Measurements from ENCODE around the gene NCAM2. TPM values are rescaled to one million over a fixed set of nuclear protein-coding genes. Genes with fewer than 3 reads are reported as not detected.

The NCAM2 gene
- total RNA-seq, 4 donors from 2014 or later, result 0.31 to 2.3 (median 1.7) TPM

DNA sequence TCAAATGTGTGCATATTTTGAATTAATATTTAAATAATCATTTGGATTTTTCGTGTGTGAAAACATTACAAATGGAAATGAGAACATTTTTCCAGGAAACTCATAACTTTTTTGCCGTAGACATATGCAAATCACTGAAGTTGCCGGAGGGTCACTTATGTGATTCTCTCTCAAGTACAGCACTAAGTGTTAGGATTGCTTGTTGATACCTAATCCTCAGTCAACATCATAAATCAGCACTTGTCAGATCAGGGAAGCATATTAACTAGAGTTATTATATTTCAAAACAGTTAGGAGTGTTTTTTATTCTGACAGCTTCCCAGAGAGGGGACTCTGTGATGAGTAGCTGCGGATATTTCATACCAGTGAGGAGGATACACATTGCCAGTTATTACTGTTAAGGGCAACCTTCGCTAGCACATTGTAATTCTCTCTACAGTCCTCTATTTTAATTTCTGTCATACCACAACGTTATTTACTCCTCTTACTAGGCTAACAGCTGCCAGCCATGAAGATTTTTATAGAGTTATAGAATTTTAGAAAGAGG is 41.5 kb downstream of the NCAM2 start:
- TF ChIP-seq, protein P1, sequence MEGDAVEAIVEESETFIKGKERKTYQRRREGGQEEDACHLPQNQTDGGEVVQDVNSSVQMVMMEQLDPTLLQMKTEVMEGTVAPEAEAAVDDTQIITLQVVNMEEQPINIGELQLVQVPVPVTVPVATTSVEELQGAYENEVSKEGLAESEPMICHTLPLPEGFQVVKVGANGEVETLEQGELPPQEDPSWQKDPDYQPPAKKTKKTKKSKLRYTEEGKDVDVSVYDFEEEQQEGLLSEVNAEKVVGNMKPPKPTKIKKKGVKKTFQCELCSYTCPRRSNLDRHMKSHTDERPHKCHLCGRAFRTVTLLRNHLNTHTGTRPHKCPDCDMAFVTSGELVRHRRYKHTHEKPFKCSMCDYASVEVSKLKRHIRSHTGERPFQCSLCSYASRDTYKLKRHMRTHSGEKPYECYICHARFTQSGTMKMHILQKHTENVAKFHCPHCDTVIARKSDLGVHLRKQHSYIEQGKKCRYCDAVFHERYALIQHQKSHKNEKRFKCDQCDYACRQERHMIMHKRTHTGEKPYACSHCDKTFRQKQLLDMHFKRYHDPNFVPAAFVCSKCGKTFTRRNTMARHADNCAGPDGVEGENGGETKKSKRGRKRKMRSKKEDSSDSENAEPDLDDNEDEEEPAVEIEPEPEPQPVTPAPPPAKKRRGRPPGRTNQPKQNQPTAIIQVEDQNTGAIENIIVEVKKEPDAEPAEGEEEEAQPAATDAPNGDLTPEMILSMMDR (IDR thresholded peaks at IDR 0.05), result no peak
- no peak for DNase-seq (ENCODE audit: low spot score)
- ATAC-seq (ENCODE audit: low FRiP score), result no peak

DNA sequence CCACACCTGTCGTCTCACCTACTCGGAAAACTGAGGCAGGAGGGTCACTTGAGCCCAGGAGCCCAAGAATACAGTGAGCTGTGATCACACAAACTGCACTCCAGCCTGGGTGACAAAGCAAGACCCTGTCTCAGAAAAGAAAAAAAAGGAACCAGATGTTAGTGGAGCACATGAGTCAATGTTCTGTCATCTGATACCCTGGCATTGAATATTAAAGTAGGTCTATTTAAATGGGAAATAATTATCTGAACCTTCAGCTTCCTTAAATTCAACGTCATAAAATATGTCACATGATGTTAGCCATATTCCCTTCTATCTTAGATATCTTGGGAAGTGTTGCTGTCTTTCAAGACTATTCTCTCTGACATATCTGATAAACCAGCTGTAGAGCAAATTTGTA is 47.3 kb downstream of the NCAM2 start:
- TF ChIP-seq, protein P1 (IDR thresholded peaks at IDR 0.05), result no peak
- no peak for ATAC-seq (ENCODE audit: low FRiP score)
- no peak for DNase-seq (ENCODE audit: low spot score)

DNA sequence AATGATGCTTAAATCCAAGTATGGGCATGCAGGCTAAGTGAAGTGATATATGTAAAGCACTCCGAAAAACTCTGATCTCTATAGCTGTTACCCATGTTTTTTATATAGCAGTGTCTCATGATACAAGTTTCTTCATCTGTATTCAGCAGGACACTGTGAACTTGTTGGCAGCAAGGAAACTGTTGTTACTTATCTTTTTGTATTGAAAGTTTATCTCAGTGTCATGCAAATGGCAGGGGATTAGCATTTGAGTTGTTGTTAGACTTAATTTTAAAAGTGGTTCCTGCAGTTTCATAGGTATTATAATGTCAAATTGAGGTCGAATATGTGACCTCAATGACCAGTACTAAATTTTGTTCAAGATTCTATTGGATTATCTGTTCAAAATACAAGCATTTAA is 47.9 kb downstream of the NCAM2 start:
- DNase-seq (ENCODE audit: low spot score) (no peak), ATAC-seq (ENCODE audit: low FRiP score) (no peak)
- TF ChIP-seq, protein P1 (IDR thresholded peaks at IDR 0.05), result no peak

DNA sequence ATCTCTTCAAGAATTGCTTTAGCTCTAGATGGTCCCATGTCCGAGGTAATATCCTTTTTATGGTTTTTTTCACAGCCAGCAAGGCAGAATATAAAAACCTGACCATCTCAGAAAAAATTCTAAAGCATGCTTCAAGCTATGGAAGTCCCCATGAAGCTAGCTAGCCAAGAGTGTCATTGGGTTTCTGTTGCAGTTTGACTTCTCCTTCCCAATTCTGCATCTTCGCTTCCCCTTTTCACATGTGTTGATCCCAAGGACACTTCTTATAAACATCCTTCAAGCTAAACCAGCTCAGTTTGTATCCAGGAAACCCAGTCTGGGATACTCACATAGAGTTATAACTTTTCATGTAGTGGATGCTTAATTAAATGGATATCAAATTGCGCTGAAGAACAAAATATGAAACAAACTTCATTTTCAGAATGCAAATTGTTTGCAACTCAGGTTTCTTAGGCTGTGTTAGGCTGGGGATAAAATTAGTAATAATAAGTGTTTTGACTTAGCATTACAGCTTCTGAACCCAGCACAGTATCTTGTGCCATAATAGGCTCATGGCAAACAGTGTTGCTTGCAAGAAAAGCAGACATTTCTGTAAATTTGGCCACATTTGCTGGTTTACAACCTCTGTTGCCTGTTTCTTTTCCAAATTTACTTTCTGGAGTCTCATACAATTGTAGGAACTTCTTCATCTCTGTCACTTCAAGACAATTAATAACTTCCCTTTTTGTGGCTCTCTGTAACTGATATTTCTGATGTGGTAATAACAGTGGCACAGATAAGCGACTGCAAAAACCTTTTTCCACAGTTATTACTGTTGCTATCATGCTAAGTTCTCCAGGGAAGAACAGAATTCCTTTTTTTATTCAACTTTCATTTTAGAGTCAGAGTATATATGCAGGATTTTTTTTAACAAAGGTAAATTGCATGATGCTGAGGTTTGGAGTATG is 53.2 kb downstream of the NCAM2 start:
- TF ChIP-seq, protein P1 (IDR thresholded peaks at IDR 0.05), result no peak
- ATAC-seq (ENCODE audit: low FRiP score) (no peak), DNase-seq (ENCODE audit: low spot score) (no peak)

DNA sequence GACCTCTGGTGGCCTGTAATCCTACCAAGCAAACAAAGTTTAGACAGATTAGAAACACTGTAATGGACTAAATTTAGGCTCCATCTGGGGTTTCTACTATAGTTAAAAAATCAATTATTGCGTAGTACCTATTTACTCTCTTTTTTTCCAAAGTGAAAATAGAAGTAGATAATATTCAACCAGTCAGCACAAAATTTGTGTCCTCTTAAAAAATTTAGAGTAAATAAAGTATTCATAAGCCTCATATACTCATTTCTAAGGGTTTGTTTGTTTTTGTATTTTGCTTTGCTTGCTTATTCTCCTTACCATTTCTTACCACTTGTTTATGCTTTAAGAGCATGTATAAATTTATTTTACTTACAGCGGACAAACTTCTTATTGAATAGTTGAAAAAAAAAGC is 54.5 kb downstream of the NCAM2 start:
- no peak for DNase-seq (ENCODE audit: low spot score)
- TF ChIP-seq, protein P1 (IDR thresholded peaks at IDR 0.05), result no peak
- ATAC-seq (ENCODE audit: low FRiP score), result no peak

DNA sequence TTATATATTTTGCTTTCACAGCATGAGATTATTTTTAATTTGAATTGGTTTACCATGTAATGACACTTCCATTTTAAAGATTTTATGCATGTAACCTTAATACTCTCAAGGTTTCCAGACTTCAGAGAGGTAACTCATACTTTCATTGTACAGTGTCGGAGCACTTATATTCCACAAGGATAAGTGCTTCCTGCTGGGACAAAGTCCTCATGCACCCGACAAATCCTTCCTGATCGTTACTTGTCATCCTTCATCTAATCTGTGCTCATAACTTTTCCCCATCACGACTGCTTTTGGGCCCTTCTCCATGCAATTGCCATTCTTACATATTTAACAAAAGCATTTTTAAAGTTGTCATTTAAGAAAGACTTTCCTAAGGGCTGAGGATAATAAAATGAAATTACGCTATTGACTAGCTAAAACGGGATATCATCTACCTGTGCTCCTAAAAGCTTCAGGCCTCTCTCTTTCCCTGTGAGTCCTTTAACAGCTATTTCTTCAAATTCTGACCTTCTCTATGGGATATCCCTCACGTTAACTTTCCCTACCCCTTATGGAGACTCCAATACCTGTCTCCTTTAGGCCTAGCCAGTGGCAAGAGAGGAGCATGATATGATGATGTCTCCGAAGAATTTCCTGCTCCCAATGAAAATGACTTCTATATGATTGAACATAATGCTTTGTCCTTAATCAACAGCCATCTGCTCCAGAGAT is 59.3 kb downstream of the NCAM2 start:
- DNase-seq (ENCODE audit: low spot score), result no peak
- no peak for ATAC-seq (ENCODE audit: low FRiP score)
- TF ChIP-seq, protein P1 (IDR thresholded peaks at IDR 0.05), result no peak
